Sigmoid colon (tissue), 4 donors: ENCODE results near the gene USP32.

Experiments used
- EP300 ChIP-seq, 4 donors: sonication (generic); formaldehyde crosslinking; IDR thresholded peaks; one replicate each; pipeline ENCODE4 v1.6.1; 2017; ENCODE audit warnings: antibody characterized with exemption in 4 of 4
- POLR2A ChIP-seq, 2 donors: fragments of 450-650 bp; IDR thresholded peaks; one replicate each; pipeline ENCODE4 v1.6.1; 2016; ENCODE audit warnings: antibody characterized with exemption in 2 of 2, mild to moderate bottlenecking in 2 of 2, moderate library complexity in 2 of 2
- POLR2AphosphoS5 ChIP-seq, 4 donors: sonication (generic); formaldehyde crosslinking; IDR thresholded peaks; one replicate each; pipeline ENCODE4 v1.6.1; 2017; ENCODE audit warnings: antibody characterized with exemption in 4 of 4
- TF ChIP-seq, protein P1 (sequence below), 4 experiments: fragments of 450-650 bp in 3 of 4; fragments of 200-600 bp in 1 of 4; IDR thresholded peaks; one replicate each; pipeline ENCODE4 v1.5.1; 2016 to 2019; ENCODE audit warnings: antibody characterized with exemption in 4 of 4, mild to moderate bottlenecking in 3 of 4, moderate library complexity in 2 of 4

DNA sequence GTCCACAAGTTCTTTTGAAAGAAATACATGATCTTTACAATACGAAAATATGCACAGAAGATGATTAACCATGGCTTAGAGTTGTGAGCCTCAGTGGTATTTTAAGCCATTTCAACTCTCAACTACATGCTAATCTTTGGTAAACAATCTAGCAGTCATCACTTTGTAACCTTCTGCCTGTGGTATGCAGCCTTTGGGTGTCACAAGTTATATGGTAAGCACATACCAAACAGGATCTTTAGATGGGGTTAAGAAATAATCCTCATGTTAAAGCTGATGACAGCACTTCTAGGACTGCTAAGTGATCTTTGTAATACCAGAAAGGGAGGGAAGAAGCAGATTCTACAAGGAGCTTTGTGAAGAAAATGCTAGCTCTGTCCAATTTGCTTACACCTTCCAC, 167.9 kb downstream of the USP32 start:
- TF ChIP-seq, protein P1, sequence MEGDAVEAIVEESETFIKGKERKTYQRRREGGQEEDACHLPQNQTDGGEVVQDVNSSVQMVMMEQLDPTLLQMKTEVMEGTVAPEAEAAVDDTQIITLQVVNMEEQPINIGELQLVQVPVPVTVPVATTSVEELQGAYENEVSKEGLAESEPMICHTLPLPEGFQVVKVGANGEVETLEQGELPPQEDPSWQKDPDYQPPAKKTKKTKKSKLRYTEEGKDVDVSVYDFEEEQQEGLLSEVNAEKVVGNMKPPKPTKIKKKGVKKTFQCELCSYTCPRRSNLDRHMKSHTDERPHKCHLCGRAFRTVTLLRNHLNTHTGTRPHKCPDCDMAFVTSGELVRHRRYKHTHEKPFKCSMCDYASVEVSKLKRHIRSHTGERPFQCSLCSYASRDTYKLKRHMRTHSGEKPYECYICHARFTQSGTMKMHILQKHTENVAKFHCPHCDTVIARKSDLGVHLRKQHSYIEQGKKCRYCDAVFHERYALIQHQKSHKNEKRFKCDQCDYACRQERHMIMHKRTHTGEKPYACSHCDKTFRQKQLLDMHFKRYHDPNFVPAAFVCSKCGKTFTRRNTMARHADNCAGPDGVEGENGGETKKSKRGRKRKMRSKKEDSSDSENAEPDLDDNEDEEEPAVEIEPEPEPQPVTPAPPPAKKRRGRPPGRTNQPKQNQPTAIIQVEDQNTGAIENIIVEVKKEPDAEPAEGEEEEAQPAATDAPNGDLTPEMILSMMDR (IDR thresholded peaks at IDR 0.05) = no peak
- no peak for TF ChIP-seq POLR2A (IDR thresholded peaks at IDR 0.05)
- TF ChIP-seq EP300 (IDR thresholded peaks at IDR 0.05) = no peak
- TF ChIP-seq POLR2AphosphoS5 (IDR thresholded peaks at IDR 0.05) = no peak
